DOHH2 (cell line): ENCODE results near the gene PRODH.
"Not testable (repeated sequence)": the region's sequence is repeated elsewhere in the genome, so short reads cannot be mapped to it uniquely, and the experiment has no call there.

ENCODE experiments used
- CTCF ChIP-seq: fragments of 200-600 bp; sonication (generic); IDR thresholded peaks from one replicate; pipeline ENCODE4 v1.5.1; 2014; ENCODE audit warnings: antibody characterized with exemption, mild to moderate bottlenecking, low read depth, low read length; ENCODE audit not compliant: poor library complexity, severe bottlenecking
- EZH2phosphoT487 ChIP-seq: fragments of 200-600 bp; sonication (generic); IDR thresholded peaks from 2 replicates; pipeline ENCODE4 v1.6.1; 2017; ENCODE audit warnings: borderline replicate concordance, mild to moderate bottlenecking, antibody characterized with exemption, low read length, moderate library complexity, mixed read lengths

GRCh38 chr22:18914558-18914957, 21.5 kb downstream of the PRODH start:
- TF ChIP-seq CTCF, EZH2phosphoT487: not testable (repeated sequence)
